Gastroesophageal sphincter (tissue), 4 donors: ENCODE measurements around the gene PTN. TPM values are rescaled to one million over a fixed set of nuclear protein-coding genes. Genes with fewer than 3 reads are reported as not detected.

ENCODE experiments used
- ATAC-seq: fragments of 150-250 bp; one replicate; pipeline ENCODE4 v1.9.1; 2016; ENCODE audit warnings: mild to moderate bottlenecking, moderate library complexity
- H3K27ac ChIP-seq, 4 donors: fragments of 200-600 bp; sonication (generic) in 3 of 4; 1 replicate in 3 of 4; 2 replicates in 1 of 4; pipeline ENCODE4 v1.5.1; 2016 to 2019
- H3K27me3 ChIP-seq: fragments of 200-600 bp; sonication (generic); one replicate; pipeline ENCODE4 v1.5.1; 2019
- H3K36me3 ChIP-seq, 2 donors: fragments of 200-600 bp; sonication (generic); one replicate each; pipeline ENCODE4 v1.5.1; 2019; ENCODE audit warnings: control low read depth in 1 of 2
- H3K4me1 ChIP-seq, 3 donors: fragments of 200-600 bp; sonication (generic); 1 replicate in 2 of 3; 2 replicates in 1 of 3; pipeline ENCODE4 v1.5.1; 2016 to 2019; ENCODE audit warnings: control low read depth in 2 of 3
- H3K4me3 ChIP-seq, 2 donors: fragments of 200-600 bp; sonication (generic); one replicate each; pipeline ENCODE4 v1.5.1; 2019; ENCODE audit warnings: mild to moderate bottlenecking in 1 of 2, moderate library complexity in 1 of 2
- H3K9me3 ChIP-seq, 3 donors: fragments of 200-600 bp; sonication (generic); one replicate each; pipeline ENCODE4 v1.5.1; 2017 to 2019; ENCODE audit warnings: control low read depth in 2 of 3
- CTCF ChIP-seq, 4 experiments: fragments of 200-600 bp in 2 of 4; fragments of 450-650 bp in 2 of 4; sonication (generic) in 1 of 4; IDR thresholded peaks; one replicate each; pipeline ENCODE4 v1.5.1; 2017 to 2019; ENCODE audit warnings: antibody characterized with exemption in 4 of 4, mild to moderate bottlenecking in 2 of 4, moderate library complexity in 2 of 4
- EP300 ChIP-seq: sonication (generic); formaldehyde crosslinking; IDR thresholded peaks from one replicate; pipeline ENCODE4 v1.6.1; 2017; ENCODE audit warnings: antibody characterized with exemption, mild to moderate bottlenecking
- POLR2A ChIP-seq, 2 donors: fragments of 450-650 bp; IDR thresholded peaks; one replicate each; pipeline ENCODE4 v1.6.1; 2017; ENCODE audit warnings: antibody characterized with exemption in 2 of 2, mild to moderate bottlenecking in 2 of 2, moderate library complexity in 1 of 2
- POLR2AphosphoS5 ChIP-seq: sonication (generic); formaldehyde crosslinking; IDR thresholded peaks from one replicate; pipeline ENCODE4 v1.6.1; 2017; ENCODE audit warnings: antibody characterized with exemption
- WGBS, 2 donors: methylation state at CpG; one replicate each; pipeline ENCODE4 v1.1.5; 2018; ENCODE audit warnings: low coverage in 1 of 2; 5-methylcytosine and 5-hydroxymethylcytosine counted together
- total RNA-seq, 4 donors: library from RNA; depleted of rRNA; stranded (reverse); fragments of >200 nt; gene quantifications; one replicate each; pipeline ENCODE4 v1.1.0, GENCODE V29; 2016

PTN gene
- total RNA-seq, 4 donors from 2014 or later, result 10.1 to 13.2 (median 11.1) TPM

GRCh38 chr7:137258552-137258951, 85.0 kb downstream of the PTN start:
- H3K4me1 ChIP-seq, result no peaks in the 10 kb centered on the region
- no peaks in the 10 kb centered on the region for H3K27me3 ChIP-seq
- 83 to 97% methylated on average over 2 of the region's 2 CpGs for WGBS, 2 donors
- TF ChIP-seq POLR2A (IDR thresholded peaks at IDR 0.05) (no peak), POLR2AphosphoS5 (no peak), CTCF (IDR thresholded peaks at IDR 0.05) (no peak), EP300 (no peak)
- H3K4me3 ChIP-seq, result no peak overlapping the region
- H3K9me3 ChIP-seq, result no peaks in the 10 kb centered on the region
- H3K36me3 ChIP-seq, result no peaks in the 10 kb centered on the region
- ATAC-seq, result no peak
- no peak overlapping the region for H3K27ac ChIP-seq

- TF ChIP-seq POLR2A (IDR thresholded peaks at IDR 0.05) (no peak), CTCF (IDR thresholded peaks at IDR 0.05) (no peak), EP300 (no peak), POLR2AphosphoS5 (no peak)
- 83 to 91% methylated on average over 2 of the region's 2 CpGs for WGBS, 2 donors
- Histone ChIP-seq H3K27me3 (no peaks in the 10 kb centered on the region), H3K4me3 (no peak overlapping the region), H3K9me3 (no peaks in the 10 kb centered on the region), H3K36me3 (no peaks in the 10 kb centered on the region), H3K4me1 (no peaks in the 10 kb centered on the region), H3K27ac (no peak overlapping the region)
- no peak for ATAC-seq
These were observed 88.8 kb downstream of the PTN start for GRCh38 chr7:137254766-137255165.

GRCh38 chr7:137245890-137246289, 97.6 kb downstream of the PTN start:
- Histone ChIP-seq H3K4me1 (no peaks in the 10 kb centered on the region), H3K36me3 (no peaks in the 10 kb centered on the region), H3K4me3 (no peak overlapping the region), H3K9me3 (no peaks in the 10 kb centered on the region), H3K27me3 (no peaks in the 10 kb centered on the region), H3K27ac (no peak overlapping the region)
- ATAC-seq, result no peak
- TF ChIP-seq POLR2AphosphoS5, result no peak
- no peak for TF ChIP-seq POLR2A (IDR thresholded peaks at IDR 0.05)
- TF ChIP-seq EP300, result no peak
- TF ChIP-seq CTCF (IDR thresholded peaks at IDR 0.05), result no peak
- 91 to 95% methylated on average over 2 of the region's 2 CpGs for WGBS, 2 donors

GRCh38 chr7:137245186-137245585, 98.3 kb downstream of the PTN start:
- Histone ChIP-seq H3K36me3 (no peaks in the 10 kb centered on the region), H3K4me1 (no peaks in the 10 kb centered on the region), H3K4me3 (no peak overlapping the region), H3K27me3 (no peaks in the 10 kb centered on the region), H3K9me3 (no peaks in the 10 kb centered on the region), H3K27ac (no peak overlapping the region)
- no peak for ATAC-seq
- TF ChIP-seq CTCF (IDR thresholded peaks at IDR 0.05), result no peak
- no peak for TF ChIP-seq EP300
- TF ChIP-seq POLR2AphosphoS5, result no peak
- no peak for TF ChIP-seq POLR2A (IDR thresholded peaks at IDR 0.05)
- 94 to 95% methylated on average over 4 of the region's 4 CpGs for WGBS, 2 donors

GRCh38 chr7:137243741-137244140, 99.8 kb downstream of the PTN start:
- 93 to 97% methylated on average over 5 to 8 of the region's 8 CpGs for WGBS, 2 donors
- Histone ChIP-seq H3K27me3 (no peaks in the 10 kb centered on the region), H3K27ac (no peak overlapping the region), H3K36me3 (no peaks in the 10 kb centered on the region), H3K4me3 (no peak overlapping the region), H3K4me1 (no peaks in the 10 kb centered on the region), H3K9me3 (no peaks in the 10 kb centered on the region)
- TF ChIP-seq POLR2AphosphoS5 (no peak), EP300 (no peak), POLR2A (IDR thresholded peaks at IDR 0.05) (no peak), CTCF (IDR thresholded peaks at IDR 0.05) (no peak)
- no peak for ATAC-seq
